NCI-H510A treated with DMSO at 0.1 percent for 48 hours (cell line): Measurements from ENCODE around the gene RDH11.
A peak's percentile ranks its signal among the peaks of the same experiment; 100 is the strongest.

Source experiments
- DNase-seq: peaks from one replicate; lab custom pipeline; 2025; lab: John Stamatoyannopoulos, UW

Gene RDH11

GRCh38 chr14:67646131-67646530 lies 49.4 kb downstream of the RDH11 start:
- DNase-seq: no peak

- DNase-seq: no peak
Measured at GRCh38 chr14:67645414-67645813, 50.1 kb downstream of the RDH11 start.

- DNase-seq: no peak
Measured at GRCh38 chr14:67644428-67644827, 51.1 kb downstream of the RDH11 start.

GRCh38 chr14:67643713-67644112 lies 51.9 kb downstream of the RDH11 start:
- no peak for DNase-seq

GRCh38 chr14:67641902-67642749 lies 53.4 kb downstream of the RDH11 start:
- no peak for DNase-seq

- no peak for DNase-seq
Measured at GRCh38 chr14:67641480-67641879, 54.1 kb downstream of the RDH11 start.

GRCh38 chr14:67638642-67639041 lies 56.9 kb downstream of the RDH11 start:
- no peak for DNase-seq

GRCh38 chr14:67636361-67636919 lies 59.1 kb downstream of the RDH11 start:
- DNase-seq: peak; percentile 81

- no peak for DNase-seq
Measured at GRCh38 chr14:67633451-67634147, 62.0 kb downstream of the RDH11 start.

- no peak for DNase-seq
Measured at GRCh38 chr14:67630938-67631337, 64.6 kb downstream of the RDH11 start.

- DNase-seq: no peak
Measured at GRCh38 chr14:67630186-67630585, 65.4 kb downstream of the RDH11 start.

GRCh38 chr14:67627519-67627918 lies 68.0 kb downstream of the RDH11 start:
- DNase-seq: no peak
